MM.1S (cell line): ENCODE measurements around the gene HSPB9.

Experiments
- CTCF ChIP-seq: fragments of 300-600 bp; sonication (generic); IDR thresholded peaks from 2 replicates; pipeline ENCODE4 v1.5.1; 2016; ENCODE audit warnings: antibody characterized with exemption, low read length, mixed read lengths
- EZH2 ChIP-seq: fragments of 300-600 bp; sonication (generic); optimal IDR thresholded peaks from 2 replicates; pipeline ENCODE3; 2017; ENCODE audit warnings: low read depth, mild to moderate bottlenecking, antibody characterized with exemption, low read length, mixed read lengths
- EZH2phosphoT487 ChIP-seq: fragments of 300-600 bp; sonication (generic); IDR thresholded peaks from 2 replicates; pipeline ENCODE4 v1.6.1; 2018; ENCODE audit warnings: antibody characterized with exemption, low read length

- TF ChIP-seq CTCF (no peak), EZH2phosphoT487 (no peak), EZH2 (no peak)
Observed at GRCh38 chr17:42106009-42106408, 16.6 kb upstream of the HSPB9 start.
